HG03103 (cell line): ENCODE data around the gene EXOC3L1.

Experiments used
- ATAC-seq: cut with Tn5 transposase; IDR thresholded peaks from one replicate; pipeline ENCODE4 v1.9.1; 2021; ENCODE audit warnings: low read depth; ENCODE audit not compliant: unreplicated experiment

Gene EXOC3L1, protein sequence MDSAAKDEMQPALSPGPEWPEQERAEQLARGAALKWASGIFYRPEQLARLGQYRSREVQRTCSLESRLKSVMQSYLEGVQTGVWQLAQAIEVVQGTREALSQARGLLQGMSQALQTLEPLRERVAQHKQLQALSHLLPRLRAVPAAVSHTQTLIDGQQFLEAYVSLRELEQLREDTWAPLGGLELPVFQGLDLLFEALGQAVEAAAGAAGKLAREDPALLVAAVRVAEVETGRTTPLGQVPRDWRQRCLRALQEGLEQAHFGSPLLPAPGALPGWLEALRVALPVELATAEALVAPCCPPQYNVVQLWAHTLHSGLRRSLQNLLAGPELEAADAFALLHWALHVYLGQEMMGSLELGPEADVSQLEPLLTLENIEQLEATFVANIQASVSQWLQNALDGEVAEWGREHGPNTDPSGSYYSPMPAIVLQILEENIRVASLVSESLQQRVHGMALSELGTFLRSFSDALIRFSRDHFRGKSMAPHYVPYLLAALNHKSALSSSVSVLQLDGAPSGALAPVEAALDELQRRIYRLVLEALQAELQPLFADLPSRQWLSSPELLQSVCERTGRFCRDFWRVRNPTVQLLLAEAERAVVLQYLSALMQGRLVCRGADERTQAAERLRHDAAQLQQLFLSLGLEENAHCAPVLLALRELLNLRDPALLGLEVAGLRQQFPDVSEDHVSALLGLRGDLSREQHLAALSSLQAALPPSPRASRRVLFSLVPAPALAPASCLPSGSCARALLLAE

GRCh38 chr16:67190041-67190440 lies at the start of gene EXOC3L1:
Gene EXOC3L1, minus strand, starts transcription at chr16:67190136. Its CDS starts 460 bp downstream, at chr16:67189676.
- ATAC-seq = no peak

DNA sequence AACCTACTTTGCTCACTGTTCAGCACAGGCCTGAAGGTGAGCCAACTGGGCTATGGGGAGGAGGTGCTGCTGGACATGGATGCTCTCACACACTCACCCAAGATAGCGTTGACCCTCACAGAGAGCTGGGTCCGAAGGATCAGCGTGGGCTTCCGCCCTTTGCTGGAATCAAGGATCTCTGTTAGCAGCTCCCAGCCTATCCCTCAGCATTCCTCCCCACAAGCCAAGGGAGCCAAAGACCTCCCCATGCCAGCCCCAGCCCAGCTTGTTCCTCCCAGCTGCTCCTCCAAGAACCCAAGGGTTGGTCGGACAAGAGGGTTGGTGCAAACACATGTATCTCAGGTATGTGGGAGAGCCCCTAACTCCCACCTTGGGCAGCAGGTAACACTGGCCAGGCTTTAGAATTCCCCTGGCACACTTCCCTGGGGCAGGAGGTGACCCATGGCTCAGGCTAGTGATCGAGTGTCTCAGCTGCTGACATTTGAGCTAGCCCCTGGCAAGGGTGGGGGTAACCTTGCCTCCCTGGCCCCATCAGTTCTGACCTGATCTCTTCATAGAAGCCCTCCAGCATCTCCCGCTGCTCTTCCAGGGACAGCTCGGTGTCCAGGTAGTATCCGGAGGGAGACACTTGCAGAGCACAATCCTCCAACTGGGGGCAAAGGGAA lies 49.0 kb upstream of the EXOC3L1 start:
- no peak for ATAC-seq

- no peak for ATAC-seq
Measured at GRCh38 chr16:67238278-67238575, 48.3 kb upstream of the EXOC3L1 start.

- no peak for ATAC-seq
Measured at GRCh38 chr16:67237396-67238277, 47.7 kb upstream of the EXOC3L1 start.

GRCh38 chr16:67236563-67237395 lies 46.8 kb upstream of the EXOC3L1 start:
- ATAC-seq = no peak

DNA sequence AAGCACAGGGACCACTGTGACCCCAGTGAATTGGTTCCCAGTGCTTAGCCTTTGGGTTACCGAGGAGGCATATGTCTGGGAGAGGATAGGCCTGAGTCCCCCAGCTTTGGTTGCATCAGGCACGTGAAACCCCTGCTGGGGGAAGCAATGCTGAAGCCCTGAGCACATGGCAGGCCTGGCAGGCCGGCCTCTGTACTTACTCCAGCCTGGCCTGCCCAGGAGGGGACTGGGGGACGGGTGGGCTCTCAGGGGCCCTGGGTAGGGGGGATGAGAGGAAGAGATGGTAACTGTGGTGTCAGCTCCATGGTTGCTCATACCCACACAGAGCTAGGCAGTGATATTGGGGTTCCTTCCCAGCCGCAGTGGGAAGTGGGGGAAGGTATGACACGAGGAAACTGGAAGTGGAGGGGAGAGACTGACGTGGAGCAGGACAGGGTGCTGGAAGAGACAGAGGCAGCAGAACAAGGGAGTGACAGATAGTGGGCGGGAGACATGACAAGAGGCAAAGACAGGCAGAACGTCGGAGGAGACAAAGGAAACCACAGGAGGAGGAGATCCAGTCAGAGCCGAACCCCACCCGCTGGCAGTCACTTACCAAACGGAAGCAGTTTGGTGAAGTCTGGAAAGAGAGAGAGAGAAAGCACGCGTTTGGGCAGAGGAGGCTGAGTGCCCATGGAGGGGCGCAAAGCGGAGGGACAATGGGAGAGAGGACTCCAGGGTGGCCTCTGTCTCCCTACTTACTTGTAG lies 46.1 kb upstream of the EXOC3L1 start:
- no peak for ATAC-seq

- no peak for ATAC-seq
Measured at GRCh38 chr16:67234180-67234597, 44.3 kb upstream of the EXOC3L1 start.

GRCh38 chr16:67233596-67233995 lies 43.7 kb upstream of the EXOC3L1 start:
- ATAC-seq = no peak

- ATAC-seq = no peak
Measured at GRCh38 chr16:67230809-67231660, 41.1 kb upstream of the EXOC3L1 start.

DNA sequence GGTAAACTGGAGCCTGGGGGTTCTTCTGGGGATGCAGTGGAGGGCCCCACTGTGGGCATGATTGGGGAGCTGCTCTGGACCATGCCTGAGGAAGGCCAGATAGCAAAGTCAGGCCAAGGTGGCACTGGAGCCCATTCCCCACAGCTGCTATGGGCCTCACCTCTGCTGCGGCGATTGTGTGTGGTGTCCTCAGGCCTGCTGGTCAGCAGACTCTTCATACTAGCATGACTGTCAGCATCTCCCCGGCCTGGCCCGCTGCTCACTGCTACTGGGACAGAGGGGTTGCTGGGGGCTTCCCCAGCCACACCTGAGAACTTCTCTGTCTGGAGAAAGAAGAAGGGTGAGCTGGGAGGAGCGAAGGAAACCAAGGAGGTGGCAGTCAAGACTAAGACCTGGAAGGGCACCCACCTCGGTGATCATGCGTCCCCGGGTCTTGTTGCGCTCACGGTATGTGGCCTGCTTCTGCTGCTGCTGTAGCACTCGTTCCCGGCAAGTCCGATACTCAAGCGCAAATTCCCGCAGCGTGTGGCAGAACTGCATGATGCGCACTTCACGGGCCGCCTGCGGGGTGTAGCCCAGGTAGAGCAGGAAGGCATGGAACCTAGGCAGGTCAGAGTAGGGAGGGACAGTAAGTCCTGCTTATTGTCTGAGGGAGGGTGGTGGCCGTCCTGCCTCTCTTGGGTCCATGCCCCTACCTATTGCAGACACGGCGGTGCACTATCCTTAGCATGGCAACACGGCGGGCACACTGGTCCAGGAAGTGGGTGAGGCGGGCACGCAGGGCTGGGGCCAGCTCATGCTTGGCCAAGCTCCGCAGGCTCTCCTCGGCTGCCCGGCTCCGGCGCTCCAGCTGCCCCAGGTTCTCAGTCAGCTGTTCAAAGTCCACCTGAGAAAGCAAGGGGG lies 40.2 kb upstream of the EXOC3L1 start:
- ATAC-seq = no peak

DNA sequence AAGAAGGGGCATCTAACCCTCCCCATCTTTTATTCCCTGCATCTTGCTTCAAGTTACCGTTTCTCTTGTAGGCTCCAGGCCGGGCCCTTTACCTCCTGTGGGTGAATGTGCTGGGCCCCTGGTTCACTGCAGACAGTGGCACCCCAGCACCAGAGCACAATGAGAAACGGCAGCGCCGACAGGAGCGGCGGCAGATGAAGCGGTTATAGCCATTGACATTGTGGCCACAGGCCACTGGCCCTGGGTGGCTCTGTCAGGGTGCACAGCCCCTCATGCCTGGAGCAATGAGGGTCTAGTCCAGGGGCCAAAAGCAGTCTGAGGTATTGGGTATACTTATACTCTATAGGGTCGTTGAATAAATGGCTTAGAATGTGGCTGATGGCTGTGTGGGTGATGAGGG lies 39.0 kb upstream of the EXOC3L1 start:
- no peak for ATAC-seq

- ATAC-seq = no peak
Measured at GRCh38 chr16:67228034-67228785, 38.3 kb upstream of the EXOC3L1 start.

DNA sequence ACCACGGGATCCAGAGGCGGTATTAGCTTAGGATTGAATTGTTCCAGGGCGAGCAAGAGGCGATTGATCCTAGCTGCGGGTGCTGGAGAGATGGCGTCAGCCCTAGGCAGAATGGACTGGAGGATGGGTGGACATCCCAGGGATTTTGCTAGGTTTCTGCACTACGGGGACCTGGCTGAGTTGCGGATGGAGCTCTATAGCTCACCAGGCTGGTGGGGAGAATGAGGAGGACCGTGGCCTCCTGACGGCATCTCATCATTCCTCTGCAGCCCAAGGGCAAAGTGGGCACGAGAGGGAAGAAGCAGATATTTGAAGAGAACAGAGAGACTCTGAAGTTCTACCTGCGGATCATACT lies 37.6 kb upstream of the EXOC3L1 start:
- no peak for ATAC-seq

- ATAC-seq = peak; percentile 94
Measured at GRCh38 chr16:67226804-67227566, 37.0 kb upstream of the EXOC3L1 start, which contains the start of gene TMEM208. Gene TMEM208, plus strand, starts transcription at chr16:67227130. Its CDS starts 89 bp downstream, at chr16:67227219.

DNA sequence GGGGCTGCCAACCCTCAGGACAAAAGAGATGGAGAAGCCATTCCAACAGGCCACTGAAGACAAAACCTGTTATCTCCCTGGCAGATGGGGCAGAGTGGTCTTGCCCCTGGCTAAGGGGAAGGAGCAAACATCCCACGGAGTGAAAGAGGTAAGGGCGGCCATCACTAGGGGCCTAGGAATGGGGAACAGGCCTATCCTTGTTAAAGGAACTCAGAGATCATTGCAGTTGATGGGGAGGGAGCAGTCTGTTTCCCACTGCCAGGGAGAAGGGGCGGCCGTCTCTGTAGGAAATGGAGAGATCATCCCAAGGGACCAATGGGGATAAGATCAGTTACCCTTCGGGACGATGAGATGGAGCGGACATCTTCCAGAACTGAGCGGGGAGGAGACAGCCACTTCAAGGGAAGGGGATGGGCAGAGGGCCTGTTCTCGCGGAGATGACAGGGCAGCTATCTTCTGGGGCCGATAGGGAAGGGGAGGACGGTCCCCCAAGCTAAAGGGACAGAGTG lies 36.4 kb upstream of the EXOC3L1 start:
- no peak for ATAC-seq
